GM21786 (cell line): ENCODE measurements around the gene GADD45GIP1.
"Not testable (repeated sequence)": the region's sequence is repeated elsewhere in the genome, so short reads cannot be mapped to it uniquely, and the experiment has no call there.

Experiments
- ATAC-seq: cut with Tn5 transposase; IDR thresholded peaks from one replicate; pipeline ENCODE4 v1.9.1; 2021; ENCODE audit not compliant: unreplicated experiment

Gene GADD45GIP1

DNA sequence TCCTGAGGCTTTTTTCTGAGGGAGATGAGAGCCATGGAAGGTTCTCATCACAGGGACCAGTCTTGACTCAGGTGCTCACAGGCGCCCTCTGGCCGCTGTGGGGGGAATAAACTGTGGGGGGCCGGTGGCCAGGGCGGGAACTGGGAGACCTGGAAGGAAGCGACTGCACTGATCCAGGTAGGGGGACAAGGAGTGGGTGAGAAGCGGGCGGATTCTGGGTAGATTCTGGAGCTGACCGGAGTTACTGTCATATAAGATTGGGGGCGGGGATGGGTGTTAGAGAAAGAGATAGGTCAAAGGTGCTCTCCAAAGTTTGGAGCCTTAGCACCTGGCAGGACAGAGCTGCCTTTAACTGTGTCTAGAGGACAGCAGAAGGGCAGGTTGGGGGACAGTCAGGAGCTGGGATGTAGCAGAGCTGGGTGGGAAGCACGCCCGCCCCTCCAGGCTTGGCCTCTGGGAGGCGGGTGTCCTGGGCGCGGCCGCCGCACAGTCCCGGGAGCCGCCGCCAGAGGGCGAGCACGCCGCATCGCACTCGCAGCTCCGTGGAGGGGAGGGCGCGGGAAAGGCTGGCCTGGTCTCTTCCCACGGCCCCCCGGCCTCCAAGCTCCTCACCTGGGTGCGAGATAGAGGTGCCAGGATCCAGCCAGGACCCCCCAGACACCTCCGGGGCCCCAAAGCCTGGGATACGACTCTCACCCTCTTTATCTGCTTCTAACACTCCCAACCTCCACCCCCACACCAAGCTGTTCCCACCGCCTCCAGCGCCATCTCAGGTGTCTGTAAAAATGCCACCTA, 8.2 kb upstream of the GADD45GIP1 start:
- peak; percentile 56 for ATAC-seq

DNA sequence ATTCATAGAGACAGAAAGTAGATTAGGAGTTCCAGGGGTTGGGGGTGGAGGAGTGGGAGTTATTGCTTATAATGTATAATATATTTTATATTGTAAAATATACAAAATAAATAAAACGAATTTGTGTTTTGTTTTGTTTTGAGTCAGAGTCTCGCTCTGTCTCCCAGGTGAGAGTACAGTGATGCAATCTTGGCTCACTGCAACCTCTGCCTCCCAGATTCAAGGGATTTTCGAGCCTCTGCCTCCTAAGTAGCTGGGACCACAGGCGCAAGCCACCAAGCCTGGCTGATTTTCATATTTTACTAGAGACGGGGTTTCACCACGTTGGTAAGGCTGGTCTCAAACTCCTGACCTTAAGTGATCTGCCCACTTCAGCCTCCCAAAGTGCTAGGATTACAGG, 2.5 kb upstream of the GADD45GIP1 start:
- no peak for ATAC-seq

DNA sequence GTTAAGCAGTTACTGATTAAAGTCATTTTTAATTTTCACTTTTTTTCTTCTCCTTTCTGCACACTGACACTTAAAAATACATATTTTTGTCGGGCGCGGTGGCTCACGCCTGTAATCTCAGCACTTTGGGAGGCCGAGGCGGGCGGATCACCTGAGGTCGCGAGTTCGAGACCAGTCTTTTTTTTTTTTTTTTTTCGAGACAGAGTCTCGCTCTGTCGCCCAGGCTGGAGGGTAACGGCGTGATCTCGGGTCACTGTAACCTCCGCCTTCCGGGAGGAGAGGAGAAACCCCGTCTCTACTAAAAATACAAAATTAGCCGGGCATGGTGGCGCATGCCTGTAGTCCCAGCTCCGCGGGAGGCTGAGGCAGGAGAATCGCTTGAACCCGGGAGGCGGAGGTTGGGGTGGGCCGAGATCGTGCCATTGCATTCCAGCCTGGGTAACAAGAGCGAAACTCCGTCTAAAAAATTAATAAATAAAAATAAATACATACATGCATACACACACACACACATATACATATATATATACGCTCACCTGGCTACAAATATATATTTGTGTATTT, 448 bp upstream of the GADD45GIP1 start:
- not testable (repeated sequence) for ATAC-seq

DNA sequence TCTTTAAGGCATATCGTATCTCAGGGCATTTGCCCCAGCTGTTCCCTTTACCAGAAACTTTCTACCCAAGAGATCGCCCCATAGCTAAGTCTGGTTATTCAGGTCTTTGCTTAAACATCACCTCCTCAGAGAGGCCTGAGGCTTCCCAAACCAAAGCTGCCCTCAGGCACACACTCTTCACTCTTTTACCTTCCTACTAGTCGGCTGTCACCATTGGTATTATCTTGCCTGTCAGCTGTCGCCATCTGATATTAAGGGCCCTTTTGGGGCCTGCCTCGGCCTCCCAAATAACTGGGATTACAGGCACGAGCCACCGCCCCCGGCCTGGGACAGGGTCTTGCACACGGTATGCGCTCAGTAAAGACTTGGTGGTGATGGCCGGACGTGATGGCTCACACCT, 1.0 kb downstream of the GADD45GIP1 start:
- no peak for ATAC-seq

DNA sequence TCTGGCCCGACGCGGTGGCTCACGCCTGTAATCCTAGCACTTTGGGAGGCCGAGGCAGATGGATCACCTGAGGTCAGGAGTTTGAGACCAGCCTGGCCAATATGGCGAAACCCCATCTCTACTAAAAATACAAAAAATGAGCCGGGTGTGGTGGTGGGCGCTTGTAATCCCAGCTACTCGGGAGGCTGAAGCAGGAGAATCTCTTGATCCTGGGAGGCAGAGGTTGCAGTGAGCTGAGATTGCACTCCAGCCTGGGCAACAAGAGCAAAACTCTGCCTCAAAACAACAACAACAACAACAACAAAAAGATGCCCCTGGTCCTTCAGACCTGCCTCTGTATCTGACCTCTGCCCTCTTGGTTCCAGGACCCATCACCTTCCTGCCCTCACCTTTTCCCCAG, 1.4 kb downstream of the GADD45GIP1 start:
- not testable (repeated sequence) for ATAC-seq

DNA sequence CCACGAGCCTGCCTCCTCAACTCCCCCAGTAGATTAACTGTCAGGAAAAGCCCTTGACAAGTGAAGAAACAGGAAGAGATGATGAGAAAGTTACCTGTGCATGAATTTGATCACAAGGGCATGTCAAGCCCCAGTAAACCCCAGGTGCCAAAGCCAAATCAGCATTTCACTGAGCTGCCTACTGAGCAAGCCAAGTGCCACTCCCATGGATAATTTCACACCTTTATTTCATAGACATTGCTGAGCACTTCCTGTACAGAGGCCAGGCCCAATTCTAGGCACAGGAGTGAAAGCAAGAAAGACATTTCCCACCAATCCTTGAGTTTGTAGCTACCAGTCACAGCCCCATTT, 2.4 kb downstream of the GADD45GIP1 start:
- ATAC-seq, result no peak

DNA sequence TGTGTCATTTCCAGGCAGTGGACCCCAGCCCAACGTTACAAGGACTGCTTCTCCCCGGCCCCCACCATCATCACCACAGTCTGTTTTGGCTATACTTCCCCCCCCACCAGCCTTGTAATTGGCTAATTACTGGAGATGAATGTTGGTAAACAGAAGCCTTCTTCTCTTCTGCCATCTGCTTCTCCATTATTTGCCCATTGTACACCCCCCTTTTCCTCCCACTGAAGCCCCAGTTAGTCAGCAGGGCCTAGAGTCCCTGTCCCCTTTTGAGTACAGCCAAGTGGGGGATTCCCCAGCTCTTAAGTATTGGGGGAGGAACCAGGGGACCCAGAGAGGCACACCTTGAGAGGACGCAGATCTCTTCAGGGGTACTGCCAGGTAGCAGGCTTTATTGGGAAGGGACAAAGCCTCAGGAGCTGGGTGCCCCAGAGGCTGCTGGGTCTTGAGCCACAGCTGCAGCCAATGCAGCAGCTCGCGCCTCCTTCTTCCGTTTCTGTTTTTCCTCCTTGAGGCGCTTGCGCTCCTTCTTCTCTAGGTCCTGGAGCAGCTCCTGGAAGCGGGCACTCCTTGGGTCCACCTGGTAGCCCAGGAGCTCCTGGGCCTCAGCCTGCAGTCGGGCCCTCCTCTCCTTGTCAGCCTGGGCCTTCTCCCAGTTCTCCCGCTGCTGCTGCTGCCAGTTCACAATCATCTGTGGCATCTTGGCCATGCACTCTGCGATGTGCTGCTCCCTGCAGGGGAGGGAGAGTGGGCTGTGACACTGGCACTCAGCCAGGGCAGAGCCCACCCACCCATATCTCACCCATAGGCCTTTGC, 3.0 kb downstream of the GADD45GIP1 start:
- no peak for ATAC-seq

DNA sequence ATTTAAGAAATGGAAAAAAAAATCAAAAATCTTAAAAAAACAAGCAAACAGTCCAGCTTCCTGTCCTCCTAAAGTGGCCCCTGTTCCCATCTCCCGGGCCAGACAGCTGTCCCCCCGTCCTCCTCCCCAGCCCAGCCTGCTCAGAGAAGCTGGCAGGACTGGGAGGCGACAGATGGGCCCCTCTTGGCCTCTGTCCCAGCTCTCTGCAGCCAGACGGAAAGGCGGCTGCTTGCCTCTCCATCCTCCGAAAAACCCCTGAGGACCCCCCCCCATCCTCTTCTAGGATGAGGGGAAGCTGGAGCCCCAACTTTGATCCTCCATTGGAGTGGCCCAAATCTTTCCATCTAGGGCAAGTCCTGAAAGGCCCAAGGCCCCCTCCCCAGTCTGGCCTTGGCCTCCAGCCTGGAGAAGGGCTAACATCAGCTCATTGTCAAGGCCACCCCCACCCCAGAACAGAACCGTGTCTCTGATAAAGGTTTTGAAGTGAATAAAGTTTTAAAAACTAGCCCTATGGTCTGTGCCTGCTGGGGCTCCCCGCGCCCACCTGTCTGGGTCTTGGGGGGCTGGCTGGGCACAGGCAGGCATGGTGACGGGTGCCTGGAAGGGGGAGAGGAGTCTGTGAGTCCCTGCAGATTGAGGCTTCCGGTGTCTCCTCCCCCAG, 3.8 kb downstream of the GADD45GIP1 start:
- ATAC-seq, result no peak

DNA sequence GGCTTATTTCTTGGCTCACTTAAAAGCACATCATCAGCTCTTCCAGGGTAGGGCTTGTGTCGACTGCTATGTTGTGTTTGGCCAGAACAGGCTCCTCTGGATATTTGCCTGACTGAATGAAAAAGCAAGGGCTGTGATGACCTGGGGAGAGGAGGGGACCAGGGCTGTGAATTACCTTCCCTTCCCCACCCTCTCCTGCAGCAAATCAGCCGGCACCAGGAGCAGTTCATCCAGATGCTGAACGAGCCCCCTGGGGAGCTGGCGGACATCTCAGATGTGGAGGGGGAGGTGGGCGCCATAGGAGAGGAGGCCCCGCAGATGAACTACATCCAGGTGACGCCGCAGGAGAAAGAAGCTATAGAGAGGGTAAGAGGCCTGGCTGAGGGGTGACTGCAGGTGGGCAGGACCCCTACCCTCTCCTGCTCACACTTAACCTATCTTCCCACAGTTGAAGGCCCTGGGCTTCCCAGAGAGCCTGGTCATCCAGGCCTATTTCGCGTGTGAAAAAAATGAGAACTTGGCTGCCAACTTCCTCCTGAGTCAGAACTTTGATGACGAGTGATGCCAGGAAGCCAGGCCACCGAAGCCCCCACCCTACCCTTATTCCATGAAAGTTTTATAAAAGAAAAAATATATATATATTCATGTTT, 4.4 kb downstream of the GADD45GIP1 start:
- no peak for ATAC-seq

DNA sequence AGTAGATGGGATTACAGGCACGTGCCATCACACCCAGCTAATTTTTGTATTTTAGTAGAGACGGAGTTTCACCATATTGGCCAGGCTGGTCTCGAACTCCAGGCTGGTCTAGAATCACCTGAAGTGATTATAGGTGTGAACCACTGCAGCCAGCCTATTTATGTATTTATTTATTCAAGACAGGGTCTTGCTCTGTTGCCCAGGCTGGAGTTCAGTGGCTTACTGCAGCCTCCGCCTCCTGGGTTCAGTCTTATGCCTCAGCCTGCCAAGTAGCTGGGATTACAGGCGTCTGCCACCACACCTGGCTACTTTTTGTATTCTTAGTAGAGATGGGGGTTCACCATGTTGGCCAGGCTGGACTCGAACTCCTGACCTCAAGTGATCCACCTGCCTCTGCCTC, 5.0 kb downstream of the GADD45GIP1 start:
- not testable (repeated sequence) for ATAC-seq

DNA sequence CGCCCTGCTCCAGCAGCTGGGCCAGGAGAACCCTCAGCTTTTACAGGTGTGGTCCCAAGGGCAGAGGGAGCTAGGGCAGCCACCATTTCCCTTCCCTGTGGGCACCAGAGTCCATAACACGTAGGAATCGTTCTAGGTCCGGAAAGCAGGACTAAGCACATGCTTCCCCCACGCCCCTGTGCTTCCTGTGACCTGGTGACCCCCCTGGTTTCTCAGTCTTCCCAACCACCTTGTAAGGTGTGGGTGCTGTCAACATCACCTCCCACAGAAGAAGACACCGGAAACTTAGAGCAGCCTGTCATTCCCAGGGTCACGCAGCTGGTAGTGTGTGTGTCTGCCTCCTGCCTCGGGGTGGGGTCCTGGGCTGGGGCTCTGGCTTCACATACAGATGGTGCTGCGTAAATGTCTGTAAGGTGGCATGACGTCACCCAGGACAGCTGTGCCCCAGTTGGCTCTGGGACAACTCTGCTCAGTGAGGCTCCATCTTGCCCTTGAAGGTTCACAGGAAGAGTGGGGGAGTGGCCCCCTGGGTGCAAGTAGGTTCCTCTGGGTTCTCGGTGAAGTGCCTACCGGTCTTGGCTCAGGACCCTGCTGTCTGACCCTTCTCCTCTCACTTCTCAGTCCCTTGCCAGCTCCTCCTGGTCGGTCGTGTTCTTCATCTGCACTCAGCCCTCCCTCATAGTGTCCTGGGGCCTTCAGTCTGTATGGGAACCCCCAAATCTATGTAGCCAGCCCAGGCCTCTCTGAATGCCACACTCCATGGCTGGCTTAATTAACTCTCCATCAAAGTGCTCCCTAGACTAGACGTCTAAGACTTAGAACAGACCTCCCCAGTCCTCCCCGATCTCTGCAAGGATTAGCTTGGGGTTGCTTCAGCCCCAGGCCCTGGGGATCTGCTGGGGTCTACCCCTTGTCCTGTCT, 7.4 kb downstream of the GADD45GIP1 start:
- ATAC-seq, result no peak

DNA sequence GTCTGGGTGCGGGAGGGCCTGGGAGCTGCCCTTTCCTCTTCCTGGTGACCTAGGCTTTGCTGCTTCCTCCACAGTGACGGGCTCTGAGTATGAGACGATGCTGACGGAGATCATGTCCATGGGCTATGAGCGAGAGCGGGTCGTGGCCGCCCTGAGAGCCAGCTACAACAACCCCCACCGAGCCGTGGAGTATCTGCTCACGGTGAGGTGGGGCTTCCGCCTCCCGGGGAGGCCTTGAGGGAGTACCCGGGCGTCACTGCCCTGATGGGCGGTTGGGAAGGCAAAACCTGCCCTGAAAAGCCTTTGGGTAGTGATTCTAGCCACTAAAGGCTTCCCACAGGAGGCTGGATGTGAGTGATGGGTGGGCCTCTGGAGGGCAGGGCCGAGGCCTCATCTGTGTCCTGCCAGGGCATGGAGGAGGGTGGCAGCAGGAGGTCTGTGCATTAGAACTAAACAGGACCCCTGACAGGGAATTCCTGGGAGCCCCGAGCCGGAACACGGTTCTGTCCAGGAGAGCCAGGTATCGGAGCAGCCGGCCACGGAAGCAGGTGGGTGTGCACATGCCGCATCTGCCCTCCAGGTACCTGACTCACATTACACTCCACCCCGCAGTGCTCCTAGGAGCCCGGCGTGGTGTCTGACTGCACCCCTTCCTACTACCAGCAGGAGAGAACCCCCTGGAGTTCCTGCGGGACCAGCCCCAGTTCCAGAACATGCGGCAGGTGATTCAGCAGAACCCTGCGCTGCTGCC, 8.2 kb downstream of the GADD45GIP1 start:
- ATAC-seq, result no peak

DNA sequence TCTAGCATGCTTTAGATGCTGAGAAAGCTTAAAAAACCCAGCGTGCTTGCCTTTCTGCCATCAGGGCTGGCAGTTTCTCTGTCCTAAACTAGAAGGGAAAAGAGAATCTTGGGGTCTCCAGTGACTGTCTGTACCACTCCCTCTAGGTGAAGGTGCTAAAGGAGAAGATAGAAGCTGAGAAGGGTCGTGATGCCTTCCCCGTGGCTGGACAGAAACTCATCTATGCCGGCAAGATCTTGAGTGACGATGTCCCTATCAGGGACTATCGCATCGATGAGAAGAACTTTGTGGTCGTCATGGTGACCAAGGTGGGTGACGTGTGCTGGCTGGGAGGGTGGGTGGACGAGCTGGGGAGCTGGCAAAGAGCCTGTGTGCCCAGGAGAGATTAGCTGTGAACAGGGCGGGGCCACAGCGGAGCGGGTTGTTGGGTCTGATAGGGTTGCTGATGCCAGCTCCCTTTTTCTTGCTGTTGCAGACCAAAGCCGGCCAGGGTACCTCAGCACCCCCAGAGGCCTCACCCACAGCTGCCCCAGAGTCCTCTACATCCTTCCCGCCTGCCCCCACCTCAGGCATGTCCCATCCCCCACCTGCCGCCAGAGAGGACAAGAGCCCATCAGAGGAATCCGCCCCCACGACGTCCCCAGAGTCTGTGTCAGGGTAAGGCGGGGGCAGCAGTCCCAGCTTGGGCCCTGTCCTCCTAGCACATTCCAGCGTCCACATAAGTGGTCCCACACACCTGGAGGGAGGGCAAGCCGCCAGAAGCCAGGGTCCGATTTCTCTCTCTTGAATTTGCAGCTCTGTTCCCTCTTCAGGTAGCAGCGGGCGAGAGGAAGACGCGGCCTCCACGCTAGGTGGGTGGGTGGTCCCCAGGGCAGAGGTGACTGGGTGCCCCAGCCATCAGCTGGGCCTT, 9.1 kb downstream of the GADD45GIP1 start:
- no peak for ATAC-seq

DNA sequence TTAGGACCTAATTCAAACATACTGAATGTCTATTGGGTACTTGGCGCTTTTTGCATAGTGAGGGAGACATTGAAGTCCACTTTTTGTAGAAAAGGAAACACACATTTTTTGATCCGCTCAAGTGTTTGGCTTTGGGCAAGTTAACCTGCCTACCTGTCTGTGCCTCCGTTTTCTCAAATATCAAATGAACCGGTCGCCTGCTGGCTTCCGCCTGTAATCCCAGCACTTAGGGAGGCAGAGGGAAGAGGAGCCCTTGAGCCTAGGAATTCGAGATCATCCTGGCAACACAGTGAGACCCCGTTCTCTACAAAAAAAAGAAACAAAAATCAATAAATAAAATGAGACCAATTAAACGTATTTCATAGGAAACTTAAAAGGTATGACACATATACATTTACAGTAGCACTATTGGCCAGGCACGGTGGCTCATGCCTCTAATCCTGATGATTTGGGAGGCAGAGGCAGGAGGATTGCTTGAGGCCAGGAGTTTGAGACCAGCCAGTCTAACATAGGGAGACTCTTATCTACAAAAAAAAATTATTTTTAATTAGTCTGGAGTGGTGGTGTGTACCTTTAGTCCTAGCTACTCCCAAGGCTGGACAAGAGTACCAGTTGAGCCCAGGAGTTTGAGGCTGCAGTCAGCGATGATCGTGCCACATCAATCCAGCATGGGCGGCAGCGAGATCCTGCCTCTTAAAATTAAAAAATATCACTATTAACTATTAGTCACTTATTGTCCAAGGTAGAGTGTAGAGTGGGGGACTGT, 10.1 kb downstream of the GADD45GIP1 start:
- no peak for ATAC-seq

DNA sequence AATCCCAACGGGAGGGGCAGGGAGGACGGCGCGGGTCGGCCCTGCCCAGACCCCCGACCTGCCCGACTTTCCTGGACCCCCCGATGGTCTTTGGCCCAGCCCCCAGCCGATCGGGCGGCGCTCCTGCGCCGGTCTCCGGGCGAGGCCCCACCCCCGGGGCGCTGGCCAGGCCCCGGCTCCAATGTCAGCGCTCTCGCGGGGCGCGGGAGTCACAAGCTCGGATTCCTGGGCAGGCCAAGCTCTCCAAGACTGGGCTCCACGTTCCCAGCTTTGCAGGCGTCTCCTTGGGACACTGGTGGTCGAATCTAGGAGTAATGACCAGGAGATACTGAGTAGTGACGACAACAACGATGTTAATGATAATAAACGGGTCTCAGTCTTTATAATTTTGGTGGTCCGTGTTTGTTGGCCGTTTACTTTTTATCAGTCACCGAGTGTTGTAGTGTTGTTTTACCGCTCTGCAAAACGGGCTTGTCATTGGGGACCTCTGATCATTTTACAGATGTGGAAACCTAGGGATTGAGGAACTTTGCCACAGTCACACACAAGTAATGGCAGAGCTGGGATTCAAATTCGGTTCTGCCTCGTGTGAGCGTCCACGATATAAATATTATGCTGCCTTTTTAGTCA, 10.8 kb downstream of the GADD45GIP1 start:
- peak; percentile 24 for ATAC-seq

DNA sequence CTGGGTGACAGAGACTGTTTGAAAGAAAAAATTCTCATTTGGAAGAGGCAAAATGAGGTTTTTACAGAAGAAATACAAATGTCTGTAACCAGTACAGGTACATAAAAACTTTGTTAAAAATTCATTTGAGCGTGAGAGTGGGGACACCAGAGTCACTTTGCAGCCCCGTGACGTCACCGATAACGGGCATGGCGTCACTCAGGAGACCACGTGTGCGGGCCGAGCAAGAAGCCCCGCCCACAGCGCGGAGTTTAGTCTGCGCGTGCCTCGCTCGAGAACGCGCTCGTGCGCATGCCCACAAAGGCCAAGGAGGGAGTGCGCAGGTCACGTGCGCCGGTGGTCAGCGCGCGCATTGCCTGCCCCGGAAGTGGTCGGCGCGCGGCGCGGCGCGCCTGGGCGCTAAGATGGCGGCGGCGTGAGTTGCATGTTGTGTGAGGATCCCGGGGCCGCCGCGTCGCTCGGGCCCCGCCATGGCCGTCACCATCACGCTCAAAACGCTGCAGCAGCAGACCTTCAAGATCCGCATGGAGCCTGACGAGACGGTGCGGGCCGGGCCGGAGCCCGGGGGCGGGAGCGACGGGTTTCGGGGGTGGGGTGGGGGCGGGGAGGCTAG, 11.4 kb downstream of the GADD45GIP1 start, which contains the start of gene RAD23A:
Gene RAD23A, plus strand, starts transcription at position 384 of the 613 bp plus-strand sequence. Its CDS starts 87 bp downstream, at position 471.
- ATAC-seq, result peak; percentile 71
